Globus pallidus (tissue), 1 donor: ENCODE data around the gene COG5.

Experiments
- DNase-seq: peaks from one replicate; pipeline ENCODE4 v3.0.0-alpha.2; 2015; ENCODE audit warnings: low spot score

Gene COG5

DNA sequence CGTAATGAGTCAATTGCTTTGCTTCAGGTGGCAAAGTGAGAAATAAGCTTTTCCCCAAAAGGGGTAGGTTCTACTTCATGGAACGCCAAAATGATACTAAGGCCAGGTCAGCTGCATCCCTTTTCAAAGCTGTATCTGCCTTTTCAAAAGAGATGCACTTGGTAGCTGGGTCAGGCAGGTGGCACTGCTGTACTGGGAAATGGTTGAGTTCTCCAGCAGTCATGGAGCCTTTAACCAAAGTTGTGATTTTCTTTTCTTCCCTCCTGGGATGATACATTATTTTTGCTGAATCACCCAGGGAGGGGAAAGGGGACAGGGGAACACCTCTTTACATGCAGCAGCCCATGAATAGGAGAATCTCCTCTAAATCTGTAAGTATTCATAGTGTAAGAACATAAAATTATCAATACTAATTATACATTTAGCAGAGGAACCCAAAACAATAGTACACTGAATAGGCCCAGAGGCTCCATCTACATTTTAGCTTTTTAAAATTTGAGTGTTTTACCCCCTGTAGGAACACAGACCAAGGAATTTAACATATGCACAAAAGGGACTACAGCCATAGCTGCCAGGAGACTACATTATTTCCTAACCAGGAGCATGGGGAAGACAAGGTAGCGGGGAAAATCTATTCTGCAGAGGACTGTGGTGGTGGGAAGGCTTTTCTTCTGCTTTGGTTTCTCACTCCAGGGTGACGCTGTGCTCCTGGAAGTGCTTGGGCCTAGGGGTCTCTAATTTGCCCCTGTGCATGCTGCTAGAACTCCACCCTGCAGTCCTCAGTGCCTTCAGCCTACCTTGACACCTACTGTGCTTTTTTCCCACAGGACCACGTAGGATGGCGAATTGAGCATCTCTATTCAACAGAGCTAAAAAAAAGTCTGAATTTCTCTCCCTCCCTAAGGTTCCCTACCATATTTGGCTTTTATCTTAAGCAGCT is 100.3 kb downstream of the COG5 start:
- DNase-seq, result peak; percentile 69

GRCh38 chr7:107461938-107462533 is 101.7 kb downstream of the COG5 start:
- peak; percentile 47 for DNase-seq

DNA sequence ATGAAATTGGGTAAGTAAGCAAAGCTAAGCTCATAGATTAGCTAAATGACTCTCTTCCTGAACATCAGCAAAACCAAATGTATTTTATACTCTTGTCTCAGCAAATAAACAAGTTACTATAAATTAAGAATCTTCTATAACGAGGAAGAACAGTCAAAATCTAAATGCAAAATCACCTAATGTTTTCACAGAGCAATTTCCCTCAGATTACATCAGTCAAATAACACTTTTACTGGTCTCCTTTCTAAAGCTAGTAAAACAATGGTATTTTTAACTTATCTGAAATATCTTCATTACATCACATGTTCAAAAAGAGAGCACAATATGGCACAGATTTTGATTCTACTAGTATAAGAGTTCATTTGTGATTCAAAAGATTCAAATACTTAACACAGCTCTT is 110.3 kb downstream of the COG5 start:
- DNase-seq, result no peak

- no peak for DNase-seq
These were observed 112.8 kb downstream of the COG5 start for GRCh38 chr7:107450970-107451369.

- no peak for DNase-seq
These were observed 116.7 kb downstream of the COG5 start for GRCh38 chr7:107446988-107447387.

DNA sequence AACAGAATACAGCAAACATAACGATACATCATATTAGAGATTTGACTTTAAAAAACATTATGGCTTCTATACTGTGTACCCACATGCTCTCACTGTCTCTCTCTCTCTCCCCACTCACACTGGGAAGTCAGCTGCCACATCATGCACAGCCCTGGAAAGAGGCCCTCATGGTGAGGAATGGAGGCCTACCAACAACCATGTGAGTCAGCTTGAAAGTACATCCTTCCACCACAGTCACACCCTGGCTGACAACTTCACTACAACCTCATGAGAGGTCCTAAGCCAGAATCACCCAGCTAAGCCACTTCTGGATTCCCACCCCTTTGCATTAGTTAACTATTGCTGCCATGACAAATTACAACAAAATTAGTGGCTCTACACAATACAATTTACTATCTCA is 117.2 kb downstream of the COG5 start:
- no peak for DNase-seq

DNA sequence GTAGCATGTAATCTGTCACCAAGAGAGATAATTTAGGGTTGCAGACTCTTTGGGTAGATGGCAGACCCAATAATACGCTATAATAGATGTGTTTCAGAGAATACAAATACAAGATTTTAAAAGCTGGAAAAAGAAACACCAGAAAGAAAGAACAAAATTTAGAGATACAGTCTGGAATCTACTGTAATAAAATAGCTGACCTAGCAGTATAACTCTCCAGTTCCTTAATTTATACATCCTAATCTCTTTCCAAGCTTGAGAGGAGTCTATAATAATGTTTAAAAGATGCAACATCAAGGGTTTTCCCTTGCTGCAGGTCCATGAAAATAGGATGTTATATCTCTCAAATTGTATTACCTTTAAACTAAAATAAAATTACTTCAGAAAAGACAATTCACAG is 121.0 kb downstream of the COG5 start:
- DNase-seq, result no peak

GRCh38 chr7:107441581-107442422 is 121.9 kb downstream of the COG5 start:
- no peak for DNase-seq

DNA sequence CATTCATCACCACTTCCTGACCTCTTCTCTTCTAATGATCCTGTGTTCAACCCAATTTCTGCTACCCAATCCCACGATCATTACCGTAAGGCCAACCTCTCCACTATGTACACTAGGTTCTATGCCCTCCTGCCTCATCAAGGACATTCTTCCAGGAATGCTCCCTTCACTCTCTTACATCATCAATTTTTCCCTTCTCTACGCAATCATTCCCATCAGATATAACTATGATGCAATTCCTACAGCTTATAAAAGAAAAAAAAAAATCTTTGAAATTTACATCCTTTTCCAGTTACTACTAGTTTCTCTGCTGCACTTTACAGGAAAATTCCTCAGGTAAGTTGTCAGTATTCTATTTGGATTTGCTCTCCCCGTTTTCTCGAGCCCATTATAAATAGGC is 124.7 kb downstream of the COG5 start:
- DNase-seq, result no peak

DNA sequence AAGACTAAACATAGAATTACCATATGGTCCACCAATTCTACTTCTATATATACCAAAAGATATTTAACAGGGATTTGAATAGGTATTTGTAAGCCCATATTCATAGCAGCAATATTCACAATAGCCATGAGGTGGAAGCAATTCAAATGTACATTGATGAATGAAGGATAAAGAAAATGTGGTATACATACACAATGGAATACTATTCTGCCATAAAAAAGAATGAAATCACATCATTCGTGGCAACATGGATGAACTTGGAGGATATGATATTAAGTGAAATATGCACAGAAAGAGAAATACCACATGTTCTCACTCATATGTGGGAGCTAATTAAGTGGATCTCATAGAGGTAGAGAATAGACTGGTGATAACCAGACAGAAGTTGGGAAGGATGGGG is 128.0 kb downstream of the COG5 start:
- no peak for DNase-seq

- no peak for DNase-seq
These were observed 131.5 kb downstream of the COG5 start for GRCh38 chr7:107432261-107432660.

DNA sequence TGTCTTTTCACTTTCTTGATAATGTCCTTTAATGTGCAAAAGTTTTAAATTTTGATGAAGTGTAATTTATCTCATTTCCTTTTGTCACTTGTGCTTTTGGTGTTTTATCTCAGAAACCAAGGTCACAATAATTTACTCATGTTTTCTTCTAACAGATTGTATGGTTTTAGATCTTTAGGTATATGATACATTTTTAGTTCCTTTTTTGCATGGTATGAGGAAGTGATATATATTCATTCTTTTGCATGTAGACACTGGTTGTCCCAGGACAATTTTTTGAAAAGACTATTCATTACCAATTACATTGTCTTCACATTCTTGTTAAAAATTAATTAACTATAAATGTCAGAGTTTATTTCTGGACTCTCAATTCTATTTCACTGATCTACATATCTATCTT is 133.7 kb downstream of the COG5 start:
- no peak for DNase-seq

GRCh38 chr7:107428642-107429041 is 135.1 kb downstream of the COG5 start:
- DNase-seq, result no peak

GRCh38 chr7:107427462-107427861 is 136.3 kb downstream of the COG5 start:
- DNase-seq, result no peak

GRCh38 chr7:107414198-107414597 is 149.5 kb downstream of the COG5 start:
- no peak for DNase-seq

DNA sequence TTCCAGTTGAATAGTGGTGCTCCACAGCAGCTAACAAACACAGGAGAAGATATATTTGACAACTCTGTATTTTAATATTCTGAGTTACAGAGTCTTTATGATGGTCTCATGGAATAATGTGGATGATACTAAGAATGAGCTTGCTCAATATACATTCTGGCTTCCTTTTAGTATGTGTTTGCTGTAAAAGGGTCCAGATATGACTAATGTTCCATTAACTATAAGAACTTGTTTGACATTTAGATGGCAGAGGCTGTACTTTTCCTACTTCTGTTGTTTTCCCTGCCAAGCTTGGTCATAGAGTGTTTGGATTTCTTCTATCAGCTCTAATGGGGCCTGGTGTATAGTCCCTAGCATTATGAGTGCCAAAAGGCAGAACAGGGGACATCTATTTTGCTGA is 155.4 kb downstream of the COG5 start:
- DNase-seq, result no peak

GRCh38 chr7:107405559-107405958 is 158.2 kb downstream of the COG5 start:
- DNase-seq, result no peak

DNA sequence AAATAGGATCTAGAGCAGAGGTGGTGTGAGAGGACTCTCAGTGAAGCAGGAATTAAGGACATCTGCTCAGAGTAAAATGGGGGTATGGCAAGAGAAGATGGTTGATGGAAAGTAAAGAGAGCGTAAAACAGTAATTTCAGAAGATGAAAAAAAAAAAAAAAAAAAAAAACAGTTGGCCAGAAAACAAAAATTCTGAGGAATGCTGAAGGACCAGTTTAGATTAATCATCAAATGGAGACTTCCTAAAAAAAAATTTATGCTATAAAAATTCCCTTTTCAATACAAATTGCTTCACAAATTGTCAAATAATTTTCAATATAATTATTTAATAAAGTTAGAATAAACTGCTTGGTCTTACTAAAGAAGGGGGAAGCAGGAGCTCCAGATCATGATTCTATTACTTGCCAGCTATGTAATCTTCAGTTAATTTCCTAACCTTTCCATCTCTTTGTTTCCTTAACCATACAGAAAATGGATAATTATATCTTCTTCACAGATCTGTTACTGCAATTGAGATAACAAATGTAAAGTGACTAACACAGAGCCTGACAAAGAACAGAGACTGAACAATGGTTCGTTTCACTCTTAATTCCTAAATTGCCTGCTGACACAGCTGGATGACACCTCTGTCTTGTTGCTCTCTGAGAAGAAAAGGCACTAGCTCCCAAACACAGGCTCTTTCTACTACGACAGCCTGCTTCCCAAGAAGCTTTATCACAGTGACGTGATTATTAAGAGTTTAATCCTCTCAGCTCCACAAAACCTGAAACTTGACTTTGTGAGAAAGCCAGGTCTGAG is 158.8 kb downstream of the COG5 start:
- peak; percentile 20 for DNase-seq

DNA sequence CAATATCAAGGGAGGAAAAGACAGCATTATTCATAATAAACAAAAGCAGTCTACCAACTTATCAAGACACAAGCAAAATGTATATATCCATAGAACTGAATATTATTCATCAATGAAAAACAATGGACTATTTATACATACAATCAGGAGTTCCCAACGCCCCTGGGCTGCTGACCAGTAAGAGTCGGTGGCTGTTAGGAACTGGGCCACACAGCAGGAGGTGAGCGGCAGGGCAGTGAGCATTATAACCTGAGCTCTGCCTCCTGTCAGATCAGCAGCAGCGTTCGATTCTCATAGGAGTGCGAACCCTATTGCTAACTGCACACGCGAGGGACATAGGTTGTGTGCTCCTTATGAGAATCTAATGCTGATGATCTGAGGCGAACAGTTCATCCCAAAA is 165.6 kb downstream of the COG5 start:
- DNase-seq, result no peak

DNA sequence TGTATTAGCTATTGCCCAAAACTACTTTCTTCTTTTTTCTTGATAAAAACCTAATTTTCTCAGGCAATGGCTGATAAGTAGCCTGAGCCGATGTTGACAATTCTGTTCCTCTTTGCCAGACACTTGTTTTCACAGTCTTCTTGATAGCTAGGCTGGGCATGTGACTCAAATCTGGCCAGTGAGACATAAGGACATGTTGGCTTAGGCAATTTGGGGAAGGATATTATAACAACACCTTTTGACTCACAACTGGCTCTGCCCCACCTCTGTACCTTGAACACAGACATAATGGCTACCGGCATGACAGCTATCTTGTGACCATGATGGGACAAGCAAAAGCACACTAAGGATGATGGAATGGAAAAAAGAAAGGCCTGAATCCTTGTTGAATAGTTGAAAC is 166.7 kb downstream of the COG5 start:
- no peak for DNase-seq

DNA sequence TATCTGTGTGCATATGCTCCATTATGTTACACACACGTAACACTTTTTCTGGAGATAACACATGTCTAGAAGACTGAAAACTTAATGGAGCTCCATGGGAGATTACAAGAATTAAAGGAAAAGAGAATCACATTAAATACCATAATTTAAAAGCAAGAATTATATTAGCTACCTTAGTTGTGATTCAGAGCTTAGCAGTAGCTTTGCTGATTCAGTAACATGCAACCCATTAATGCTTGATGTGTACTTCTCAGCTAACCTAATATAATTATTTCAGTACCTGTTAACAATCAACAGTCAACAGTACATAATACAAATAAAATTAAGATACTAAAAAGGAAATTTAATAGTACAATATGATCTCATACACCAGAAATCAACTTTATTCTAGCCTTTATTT is 167.6 kb downstream of the COG5 start:
- DNase-seq, result no peak

- no peak for DNase-seq
These were observed 168.9 kb downstream of the COG5 start for GRCh38 chr7:107394831-107395230.
